H9 (cell line): Measurements from ENCODE around the gene TMOD3. TPM values are rescaled to one million over a fixed set of nuclear protein-coding genes. Genes with fewer than 3 reads are reported as not detected.
A peak's percentile ranks its signal among the peaks of the same experiment; 100 is the strongest.

ENCODE experiments used
- DNase-seq: peaks from one replicate; pipeline ENCODE4 v3.0.0-alpha.2; 2017
- H2AFZ ChIP-seq: one replicate; pipeline ENCODE4 v1.6.1; 2013; ENCODE audit warnings: mild to moderate bottlenecking, low read length, control low read depth, moderate library complexity
- H2AK5ac ChIP-seq: 2 replicates; pipeline ENCODE4 v1.6.1; 2013; ENCODE audit warnings: low read length, control low read depth, mixed read lengths; ENCODE audit not compliant: insufficient read length
- H2BK120ac ChIP-seq: one replicate; pipeline ENCODE4 v1.6.1; 2013; ENCODE audit warnings: low read depth, mild to moderate bottlenecking, low read length, control low read depth, inconsistent platforms; ENCODE audit not compliant: poor library complexity, severe bottlenecking
- H2BK12ac ChIP-seq: 2 replicates; pipeline ENCODE4 v1.6.1; 2013; ENCODE audit warnings: low read length, control low read depth, mixed read lengths, low read depth; ENCODE audit not compliant: insufficient read length
- H2BK15ac ChIP-seq: 2 replicates; pipeline ENCODE4 v1.6.1; 2013; ENCODE audit warnings: low read depth, low read length, control low read depth
- H2BK20ac ChIP-seq: one replicate; pipeline ENCODE4 v1.6.1; 2013; ENCODE audit warnings: low read depth, mild to moderate bottlenecking, low read length, control low read depth, inconsistent platforms; ENCODE audit not compliant: poor library complexity, severe bottlenecking
- H2BK5ac ChIP-seq: 2 replicates; pipeline ENCODE4 v1.6.1; 2013; ENCODE audit warnings: low read length, control low read depth, mixed read lengths; ENCODE audit not compliant: insufficient read length
- H3K14ac ChIP-seq: 2 replicates; pipeline ENCODE4 v1.6.1; 2013; ENCODE audit warnings: low read length, control low read depth; ENCODE audit not compliant: insufficient read depth
- H3K18ac ChIP-seq: 2 replicates; pipeline ENCODE4 v1.6.1; 2013; ENCODE audit warnings: low read depth, mild to moderate bottlenecking, mixed read lengths, low read length, control low read depth; ENCODE audit not compliant: insufficient read length
- H3K23ac ChIP-seq: 2 replicates; pipeline ENCODE4 v1.6.1; 2013; ENCODE audit warnings: low read length, control low read depth, mixed read lengths, low read depth; ENCODE audit not compliant: insufficient read length
- H3K23me2 ChIP-seq: 2 replicates; pipeline ENCODE4 v1.6.1; 2013; ENCODE audit warnings: low read depth, mild to moderate bottlenecking, mixed read lengths, low read length, control low read depth; ENCODE audit not compliant: insufficient read length, poor library complexity, severe bottlenecking
- H3K27ac ChIP-seq: 2 replicates; pipeline ENCODE4 v1.5.1; 2013; ENCODE audit warnings: low read length, control low read depth, mixed read lengths, low read depth; ENCODE audit not compliant: insufficient read length
- H3K27me3 ChIP-seq: 2 replicates; pipeline ENCODE4 v1.6.1; 2013; ENCODE audit warnings: low read length, control low read depth, inconsistent platforms; ENCODE audit not compliant: insufficient read depth
- H3K4ac ChIP-seq: 2 replicates; pipeline ENCODE4 v1.6.1; 2013; ENCODE audit warnings: low read depth, mild to moderate bottlenecking, control low read depth, inconsistent platforms, low read length, moderate library complexity
- H3K4me1 ChIP-seq: 2 replicates; pipeline ENCODE4 v1.6.1; 2013; ENCODE audit warnings: low read length, control low read depth, inconsistent platforms; ENCODE audit not compliant: insufficient read depth
- H3K4me2 ChIP-seq: 2 replicates; pipeline ENCODE4 v1.6.1; 2013; ENCODE audit warnings: low read length, control low read depth, mixed read lengths; ENCODE audit not compliant: insufficient read length, insufficient read depth
- H3K56ac ChIP-seq: 2 replicates; pipeline ENCODE4 v1.6.1; 2013; ENCODE audit warnings: low read depth, mild to moderate bottlenecking, mixed read lengths, low read length, control low read depth; ENCODE audit not compliant: insufficient read length
- H3K79me1 ChIP-seq: 2 replicates; pipeline ENCODE4 v1.6.1; 2013; ENCODE audit warnings: low read depth, mild to moderate bottlenecking, moderate library complexity, low read length, control low read depth, inconsistent platforms; ENCODE audit not compliant: insufficient read depth, poor library complexity, severe bottlenecking
- H3K79me2 ChIP-seq: 2 replicates; pipeline ENCODE4 v1.6.1; 2013; ENCODE audit warnings: low read length, control low read depth, inconsistent platforms; ENCODE audit not compliant: insufficient read depth
- H3K9ac ChIP-seq: 2 replicates; pipeline ENCODE4 v1.6.1; 2013; ENCODE audit warnings: low read length, control low read depth, mixed read lengths; ENCODE audit not compliant: insufficient read length; ENCODE audit errors: extremely low read depth
- H3K9me3 ChIP-seq: one replicate; pipeline ENCODE4 v1.6.1; 2013; ENCODE audit warnings: low read depth, low read length, inconsistent platforms; ENCODE audit not compliant: control insufficient read depth
- H3T11ph ChIP-seq: one replicate; pipeline ENCODE4 v1.6.1; 2013; ENCODE audit warnings: mild to moderate bottlenecking, low read length, control low read depth, inconsistent platforms
- H4K20me1 ChIP-seq: one replicate; pipeline ENCODE4 v1.6.1; 2013; ENCODE audit not compliant: control insufficient read depth, insufficient read length, insufficient read depth
- H4K5ac ChIP-seq: 2 replicates; pipeline ENCODE4 v1.6.1; 2013; ENCODE audit warnings: low read depth, mild to moderate bottlenecking, mixed read lengths, low read length, control low read depth; ENCODE audit not compliant: insufficient read length
- H4K8ac ChIP-seq: replicated peaks from 2 replicates; pipeline ENCODE4 v1.6.1; 2013; ENCODE audit warnings: low read length, control low read depth, mixed read lengths, low read depth; ENCODE audit not compliant: insufficient read length
- H4K91ac ChIP-seq: 2 replicates; pipeline ENCODE4 v1.6.1; 2013; ENCODE audit warnings: low read depth, mild to moderate bottlenecking, moderate library complexity, mixed read lengths, low read length, control low read depth; ENCODE audit not compliant: insufficient read length
- H3K27ac Mint-ChIP-seq, 3 experiments: 2 replicates in 2 of 3; 3 replicates in 1 of 3; pipeline ENCODE4 v1.8.0; 2020 to 2021; ENCODE audit warnings: mixed read lengths in 3 of 3, mild to moderate bottlenecking in 1 of 3, moderate library complexity in 1 of 3
- H3K27me3 Mint-ChIP-seq: 2 replicates; pipeline ENCODE4 v1.8.0; 2021; ENCODE audit warnings: low read depth, mild to moderate bottlenecking, moderate library complexity, mixed read lengths
- H3K36me3 Mint-ChIP-seq, 3 experiments: 2 replicates in 2 of 3; 3 replicates in 1 of 3; pipeline ENCODE4 v1.8.0; 2020 to 2021; ENCODE audit warnings: low read depth in 3 of 3, mixed read lengths in 3 of 3; ENCODE audit not compliant: insufficient read depth in 1 of 3
- H3K4me1 Mint-ChIP-seq, 2 experiments: 2 replicates each; pipeline ENCODE4 v1.8.0; 2020; ENCODE audit warnings: mixed read lengths in 2 of 2
- H3K4me3 Mint-ChIP-seq, 2 experiments: 2 replicates in 1 of 2; 3 replicates in 1 of 2; pipeline ENCODE4 v1.8.0; 2020 to 2021; ENCODE audit warnings: mild to moderate bottlenecking in 2 of 2, mixed read lengths in 2 of 2, moderate library complexity in 1 of 2
- H3K9me3 Mint-ChIP-seq, 2 experiments: 2 replicates in 1 of 2; 3 replicates in 1 of 2; pipeline ENCODE4 v1.8.0; 2020; ENCODE audit warnings: mild to moderate bottlenecking in 2 of 2, mixed read lengths in 2 of 2, moderate library complexity in 1 of 2
- CTCF ChIP-seq: fragments of 200-600 bp; sonication (generic); conservative IDR thresholded peaks from 3 replicates; pipeline ENCODE4 v1.8.0; 2021; ENCODE audit warnings: antibody characterized with exemption, mild to moderate bottlenecking
- WGBS: extraction: QIAGEN DNeasy Blood & Tissue Kit; methylation state at CpG from one replicate; pipeline ENCODE4 v1.1.7; 2013; ENCODE audit warnings: missing lambda C conversion rate, low lambda C conversion rate, mixed read lengths; ENCODE audit not compliant: insufficient read length; ENCODE audit errors: extremely low coverage; 5-methylcytosine and 5-hydroxymethylcytosine counted together
- total RNA-seq: library from RNA; stranded (reverse); gene quantifications from 2 replicates; pipeline ENCODE4 v1.2.1, GENCODE V29; 2021

The TMOD3 gene
- total RNA-seq, 1 experiment from 2014 or later = 24.7 TPM

- no peaks in the 10 kb centered on the region for H3K79me1 ChIP-seq
- Mint-ChIP-seq H3K4me3 (no peak overlapping the region), H3K27ac (no peak overlapping the region), H3K9me3 (no peaks in the 10 kb centered on the region; a peak in 1 of 5 replicates), H3K4me1 (peaks cover 0 to 10% of the 10 kb centered on the region in 2 experiments; a peak in 1 of 4 replicates), H3K36me3 (peaks cover 7 to 30% (median 13%) of the 10 kb centered on the region in 3 experiments), H3K27me3 (no peaks in the 10 kb centered on the region)
- H3K23me2 ChIP-seq = no peaks in the 10 kb centered on the region
- no peaks in the 10 kb centered on the region for H3K9me3 ChIP-seq
- DNase-seq = no peak
- no peak overlapping the region for H3K23ac ChIP-seq
- H3K56ac ChIP-seq = no peak overlapping the region
- no peak overlapping the region for H3T11ph ChIP-seq
- no peaks in the 10 kb centered on the region for H3K27me3 ChIP-seq
- H4K5ac ChIP-seq = no peak overlapping the region
- H3K4me1 ChIP-seq = no peaks in the 10 kb centered on the region
- no peak overlapping the region for H3K27ac ChIP-seq
- no peak overlapping the region for H2BK5ac ChIP-seq
- no peak overlapping the region for H2AK5ac ChIP-seq
- H3K9ac ChIP-seq = no peak overlapping the region
- H3K4me2 ChIP-seq = no peak overlapping the region
- WGBS = no CpG with 5 or more reads among the region's 8 CpGs
- H3K4ac ChIP-seq = no peak overlapping the region
- TF ChIP-seq CTCF = peak; percentile 51
- no peak overlapping the region for H4K91ac ChIP-seq
- no peak overlapping the region for H2BK120ac ChIP-seq
- no peak overlapping the region for H4K8ac ChIP-seq
- no peak overlapping the region for H3K18ac ChIP-seq
- no peak overlapping the region for H2BK20ac ChIP-seq
- no peak overlapping the region for H2BK12ac ChIP-seq
- H3K14ac ChIP-seq = no peak overlapping the region
- no peak overlapping the region for H2AFZ ChIP-seq
- no peaks in the 10 kb centered on the region for H3K79me2 ChIP-seq
- no peak overlapping the region for H2BK15ac ChIP-seq
- no peaks in the 10 kb centered on the region for H4K20me1 ChIP-seq
Measured at GRCh38 chr15:51907136-51907862, 77.8 kb downstream of the TMOD3 start.
